Stimulated activated CD4-positive, alpha-beta T cell treated with anti-CD3 and anti-CD28 coated beads, Interleukin-4, amount 100 ng/mL, for 48 hours (primary cell): ENCODE measurements around the gene ACLY.
"Not testable (repeated sequence)": the region's sequence is repeated elsewhere in the genome, so short reads cannot be mapped to it uniquely, and the experiment has no call there.

Experiments
- DNase-seq, 2 donors: peaks; one replicate each; pipeline ENCODE4 v3.0.0-alpha.2; 2020; ENCODE audit warnings: low read depth in 2 of 2

ACLY gene

DNA sequence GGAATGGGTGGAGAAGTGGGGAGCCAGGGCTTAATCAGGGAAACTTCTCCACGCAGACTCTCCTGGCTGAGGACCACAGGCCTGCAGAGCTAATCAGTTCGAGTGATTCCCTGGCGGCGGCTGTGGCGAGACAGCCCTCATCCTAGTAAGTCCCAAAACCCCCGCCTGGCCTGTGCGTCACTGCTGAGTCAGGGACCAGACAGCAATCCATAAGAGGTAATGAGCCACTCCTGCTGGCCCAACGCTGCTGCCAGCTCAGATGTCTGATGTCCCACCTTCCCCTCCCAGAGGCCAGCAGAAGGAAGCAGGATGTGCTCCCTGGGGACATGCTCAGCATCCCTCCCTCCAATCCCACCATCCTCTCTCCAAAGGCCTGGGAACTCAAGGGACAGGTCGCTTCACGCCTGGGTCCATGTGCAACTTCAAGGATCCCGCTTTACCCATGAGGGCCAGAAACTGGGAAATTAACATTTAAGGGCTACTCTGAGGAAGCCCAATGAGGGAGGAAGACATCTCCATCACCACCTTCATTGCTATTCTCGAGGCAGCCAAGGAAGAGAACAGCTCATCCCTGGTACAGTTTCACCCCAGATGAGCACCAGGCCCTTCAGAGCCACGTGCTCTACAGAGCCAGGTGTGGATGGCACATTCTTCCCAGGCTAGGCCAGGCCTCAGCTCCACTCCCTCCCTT lies 7.9 kb downstream of the ACLY start:
- DNase-seq, result no peak

DNA sequence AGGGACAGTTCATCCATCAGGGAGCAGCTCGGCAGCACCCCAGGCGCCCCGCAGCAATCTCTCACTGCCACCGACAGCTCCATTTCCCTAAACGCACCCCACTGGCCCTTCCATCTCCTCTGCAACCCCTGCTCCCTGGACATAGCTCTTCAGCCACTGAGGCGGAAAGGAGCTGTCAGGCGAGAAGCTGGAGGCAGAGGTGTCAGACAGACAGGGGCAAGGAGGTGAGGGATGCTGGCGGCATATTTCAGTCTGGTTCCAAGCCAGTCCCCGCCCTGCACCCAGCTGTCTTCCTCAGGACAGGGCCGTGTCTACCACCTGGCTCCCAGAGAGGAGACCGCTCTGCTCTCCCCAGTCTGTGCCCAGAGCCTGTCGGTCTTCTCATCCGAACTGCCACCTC lies 9.7 kb downstream of the ACLY start:
- DNase-seq, result no peak

DNA sequence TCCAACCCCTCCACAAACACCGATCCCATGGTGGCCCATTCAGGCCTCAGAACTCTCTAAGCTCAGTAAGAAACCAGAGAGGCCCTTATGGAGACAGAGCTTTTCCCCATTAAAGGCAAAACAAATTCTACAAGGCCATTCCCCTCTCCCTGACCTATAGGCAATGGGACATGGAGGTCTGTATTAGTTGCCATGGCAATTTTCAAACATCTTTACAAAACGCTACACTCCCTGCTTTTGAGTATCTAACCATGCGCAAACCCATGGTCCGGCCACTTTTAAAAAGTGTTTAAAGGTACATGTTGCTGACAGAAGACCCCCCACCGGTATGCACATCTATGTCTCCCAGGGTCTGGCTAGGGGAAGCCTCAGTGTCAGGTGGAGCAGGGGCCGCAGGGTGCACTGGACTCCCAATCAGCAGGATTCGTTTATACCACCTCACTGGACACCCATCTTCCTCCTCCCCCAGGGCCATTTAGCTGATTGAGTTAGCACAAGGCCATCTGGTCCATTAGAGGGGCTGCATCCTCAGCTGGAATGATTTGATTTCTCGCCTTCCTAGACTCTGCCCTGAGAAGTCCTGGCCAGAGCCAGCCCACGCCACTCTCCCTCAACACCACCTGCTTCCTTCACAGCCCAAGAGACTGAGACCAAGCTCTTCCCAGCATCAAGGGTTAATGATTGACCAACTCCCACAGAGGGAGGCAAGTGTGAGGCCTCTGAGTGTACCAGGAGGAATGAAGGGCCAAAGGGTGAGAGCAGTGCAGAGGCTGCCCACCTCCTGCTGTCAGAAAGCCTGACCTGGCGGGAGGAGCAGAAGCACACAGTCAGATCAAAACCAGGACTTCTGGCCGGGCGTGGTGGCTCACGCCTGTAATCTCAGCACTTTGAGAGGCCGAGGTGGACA lies 10.9 kb downstream of the ACLY start:
- no peak for DNase-seq

DNA sequence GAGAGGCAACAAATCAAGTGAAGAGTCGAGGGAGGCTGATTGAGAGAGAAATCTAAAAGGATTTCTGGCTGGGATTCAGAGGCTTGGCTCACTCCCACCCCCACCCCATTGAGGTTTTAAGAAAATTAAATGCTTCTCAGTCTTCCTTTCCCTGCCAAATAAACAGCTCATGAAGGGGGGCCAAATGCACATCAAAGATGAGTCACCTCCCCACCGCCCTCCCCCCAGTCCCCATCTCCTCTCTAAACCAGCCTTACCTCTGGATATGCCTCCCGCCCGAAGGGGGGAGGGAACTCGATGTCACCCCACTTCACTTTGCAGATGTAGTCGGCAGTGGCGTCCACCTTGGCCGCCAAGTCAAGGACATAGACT lies 11.6 kb downstream of the ACLY start:
- DNase-seq, result no peak

DNA sequence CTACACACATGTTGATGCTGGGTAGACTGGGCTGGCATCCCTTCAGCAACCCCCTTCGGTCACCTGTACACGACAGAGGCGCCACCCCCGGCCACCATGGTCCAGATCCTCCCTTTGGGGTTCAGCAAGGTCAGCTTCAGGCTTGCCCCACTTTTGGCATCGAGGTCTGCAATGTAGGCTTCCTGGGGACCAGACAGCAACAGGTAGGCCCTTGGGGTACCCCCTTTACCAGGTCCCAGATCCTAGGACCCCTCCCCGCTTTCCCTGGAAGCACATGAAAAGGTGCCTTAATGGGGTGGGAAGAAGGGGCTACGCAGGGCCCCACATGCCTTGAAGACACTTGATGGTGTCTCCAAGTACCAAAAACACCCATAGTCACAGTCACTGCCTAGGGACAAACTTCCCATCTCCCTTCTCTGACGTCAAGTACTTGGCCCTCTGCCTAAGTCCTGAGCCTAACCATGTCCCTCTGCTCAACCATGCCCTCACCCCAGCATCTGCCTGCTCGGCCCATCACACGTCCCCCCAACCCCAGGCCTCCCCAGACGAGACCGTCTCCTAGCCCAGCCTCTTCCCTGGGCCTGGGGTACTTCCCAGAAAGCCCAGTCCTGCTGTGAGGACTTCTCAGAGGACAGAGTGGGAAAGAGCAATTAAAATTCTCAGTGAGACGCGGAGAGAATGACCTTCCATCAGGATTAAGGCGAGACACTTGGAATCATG lies 12.1 kb downstream of the ACLY start:
- no peak for DNase-seq

DNA sequence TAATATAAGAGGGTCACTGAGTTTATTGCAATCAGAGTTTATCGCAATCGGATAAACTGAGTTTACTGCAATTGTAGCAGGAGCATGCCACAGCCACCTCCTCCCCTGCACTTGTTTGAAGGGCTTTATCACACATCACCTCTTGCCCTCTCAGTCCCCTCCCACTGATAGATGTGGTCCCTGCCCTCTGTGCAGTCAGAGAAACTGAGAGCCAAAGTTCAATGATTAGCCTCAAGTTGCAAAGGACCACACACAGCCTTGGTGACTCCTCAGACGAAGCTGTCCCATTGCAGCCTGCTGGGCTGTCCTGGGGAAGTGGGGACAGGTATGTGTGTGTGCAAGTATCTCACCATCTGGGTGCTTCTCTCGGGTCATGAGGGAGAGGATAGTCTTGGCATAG lies 13.6 kb downstream of the ACLY start:
- no peak for DNase-seq

DNA sequence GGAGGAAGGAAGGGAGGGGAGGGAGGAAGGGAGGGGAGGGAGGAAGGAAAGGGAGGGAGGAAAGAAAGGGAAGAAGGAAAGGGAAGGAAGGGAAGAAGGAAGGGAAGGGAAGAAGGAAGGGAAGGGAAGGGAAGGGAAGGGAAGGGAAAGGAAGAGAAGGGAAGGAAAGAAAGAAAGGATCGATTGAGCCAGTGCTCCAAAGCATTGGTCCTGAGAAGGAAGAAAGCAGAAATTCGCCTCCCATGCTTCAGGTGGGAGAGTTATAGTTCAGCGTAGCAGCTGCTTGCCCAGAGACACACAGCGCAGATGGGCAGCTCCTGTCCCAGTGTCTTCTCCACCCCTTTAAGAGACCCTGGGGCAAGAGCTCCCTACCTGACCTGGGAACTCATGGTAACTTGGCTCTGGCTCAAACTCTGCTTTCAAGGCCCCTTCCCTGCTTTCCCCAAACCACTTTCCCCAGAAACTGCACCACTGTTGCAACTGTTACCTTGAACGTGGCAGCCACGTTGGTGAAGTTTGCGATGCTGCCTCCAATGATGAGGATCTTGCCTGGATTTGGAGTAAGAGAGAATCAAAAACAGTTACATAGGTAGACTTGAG lies 14.4 kb downstream of the ACLY start:
- DNase-seq, result no peak

DNA sequence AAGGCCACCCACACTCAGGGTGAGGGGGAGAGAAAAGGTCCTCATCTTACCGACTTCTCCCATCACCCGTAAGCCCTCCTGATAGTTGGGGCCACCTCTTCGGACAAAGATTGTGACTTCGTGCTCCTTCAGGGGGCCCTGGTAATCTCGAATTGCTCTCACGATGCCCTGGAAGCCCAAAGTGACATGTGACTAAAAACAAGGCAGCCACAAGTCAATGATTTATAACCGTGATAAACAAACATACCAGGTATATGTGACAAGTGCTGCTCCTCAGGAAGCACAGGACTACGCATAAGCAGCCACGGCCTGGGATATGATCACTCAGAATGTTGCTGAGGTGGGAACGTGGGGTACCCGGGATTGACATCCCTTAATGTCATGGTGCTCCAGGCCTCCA lies 17.1 kb downstream of the ACLY start:
- DNase-seq, result no peak

DNA sequence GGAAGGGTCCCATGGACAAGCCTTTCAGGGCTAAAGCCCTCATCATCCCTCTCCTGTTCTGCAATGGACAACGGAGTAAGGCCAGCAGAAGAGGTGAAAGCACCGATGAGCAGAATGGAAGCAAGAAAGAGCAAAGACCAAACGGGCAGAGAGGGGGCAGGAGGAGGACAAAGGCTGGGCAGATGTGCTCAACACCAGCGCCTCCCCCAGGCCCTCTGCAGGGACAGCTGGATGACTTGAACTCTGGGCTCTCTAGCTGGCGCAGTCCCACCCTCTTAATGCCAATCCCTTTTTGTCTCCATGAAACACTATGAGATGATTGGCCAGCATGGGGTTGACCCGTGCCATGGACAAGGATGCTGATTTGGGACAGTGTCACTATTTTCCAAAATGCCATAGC lies 22.0 kb downstream of the ACLY start:
- DNase-seq, result no peak

DNA sequence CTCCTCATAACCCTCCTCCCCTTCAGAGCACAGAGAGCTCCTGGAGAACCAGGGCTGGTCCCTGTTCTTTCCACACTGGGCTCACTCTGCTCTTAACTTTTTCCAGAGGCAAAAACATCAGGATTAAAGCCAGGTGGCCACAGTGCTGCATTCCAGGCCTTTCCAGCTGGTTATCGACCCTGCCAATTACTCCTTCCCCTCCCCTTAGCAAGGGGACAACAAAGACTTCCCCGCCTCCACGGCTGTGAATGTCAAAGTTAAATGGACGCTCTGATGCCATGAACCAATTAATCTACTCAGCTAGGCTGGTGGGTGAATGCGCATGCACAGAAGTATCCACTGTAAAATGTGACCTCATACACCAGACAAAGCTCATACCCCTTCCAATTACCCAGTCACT lies 23.1 kb downstream of the ACLY start:
- DNase-seq, result no peak

DNA sequence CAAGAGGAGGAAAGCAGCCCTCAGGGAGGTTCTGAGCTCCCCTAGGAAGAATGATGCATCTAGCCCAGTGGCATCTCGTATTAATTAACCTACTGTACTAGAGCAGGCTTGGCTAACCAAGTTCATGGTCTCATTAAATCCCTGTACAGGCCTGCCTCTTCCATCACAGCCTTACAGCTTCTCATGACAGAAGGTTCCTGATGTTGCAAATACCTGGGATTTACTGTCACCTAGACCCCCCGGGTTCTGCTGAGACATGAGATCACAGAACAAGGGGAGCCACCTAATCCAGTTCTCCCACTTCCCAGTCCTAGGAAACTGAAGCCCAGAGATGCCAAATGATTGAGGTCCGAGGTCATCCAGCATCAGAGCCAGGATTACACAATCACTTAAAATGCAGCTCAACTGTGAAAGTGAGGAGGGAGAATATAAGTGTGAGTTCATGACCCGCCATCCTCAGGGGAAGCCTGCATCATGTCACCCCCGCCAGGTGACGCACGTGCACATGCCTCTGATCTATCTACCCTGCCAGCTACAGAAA lies 23.9 kb downstream of the ACLY start:
- DNase-seq, result no peak

DNA sequence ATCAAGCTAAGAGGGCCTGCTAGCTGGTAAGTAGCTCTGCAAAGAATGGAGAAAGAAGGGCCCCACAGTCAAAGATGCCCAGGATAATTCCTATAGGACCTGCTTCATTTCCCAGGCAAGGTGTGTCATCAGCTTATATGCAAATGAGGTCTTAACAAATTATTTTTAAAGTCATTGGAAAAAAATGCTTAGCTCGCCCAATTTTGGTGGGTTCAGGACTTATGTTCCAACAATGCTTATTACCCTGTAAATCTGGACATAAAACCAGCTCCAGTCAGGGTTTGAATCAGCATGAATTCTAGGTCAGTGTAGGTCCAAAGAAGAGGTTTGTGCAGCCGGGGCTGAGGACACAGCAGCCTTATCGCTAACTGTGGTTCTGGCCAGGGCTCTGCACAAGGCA lies 25.4 kb downstream of the ACLY start:
- DNase-seq, result no peak

DNA sequence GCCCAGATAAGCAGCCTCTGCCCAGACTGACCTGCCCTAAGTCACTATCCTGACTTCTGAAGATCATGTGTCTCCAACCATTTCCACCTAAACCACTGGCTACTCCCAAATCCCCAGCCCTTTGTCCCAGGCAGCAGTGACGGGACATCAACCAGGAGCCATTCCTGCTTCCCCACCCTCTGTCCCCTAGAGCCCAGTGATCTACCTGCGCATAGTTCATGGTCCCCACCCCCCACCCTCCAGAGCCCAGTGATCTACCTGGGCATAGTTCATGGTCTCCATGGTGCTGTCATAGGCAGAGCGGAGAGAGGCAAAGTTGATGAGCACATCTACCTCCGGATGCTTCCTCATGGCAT lies 26.8 kb downstream of the ACLY start:
- no peak for DNase-seq

DNA sequence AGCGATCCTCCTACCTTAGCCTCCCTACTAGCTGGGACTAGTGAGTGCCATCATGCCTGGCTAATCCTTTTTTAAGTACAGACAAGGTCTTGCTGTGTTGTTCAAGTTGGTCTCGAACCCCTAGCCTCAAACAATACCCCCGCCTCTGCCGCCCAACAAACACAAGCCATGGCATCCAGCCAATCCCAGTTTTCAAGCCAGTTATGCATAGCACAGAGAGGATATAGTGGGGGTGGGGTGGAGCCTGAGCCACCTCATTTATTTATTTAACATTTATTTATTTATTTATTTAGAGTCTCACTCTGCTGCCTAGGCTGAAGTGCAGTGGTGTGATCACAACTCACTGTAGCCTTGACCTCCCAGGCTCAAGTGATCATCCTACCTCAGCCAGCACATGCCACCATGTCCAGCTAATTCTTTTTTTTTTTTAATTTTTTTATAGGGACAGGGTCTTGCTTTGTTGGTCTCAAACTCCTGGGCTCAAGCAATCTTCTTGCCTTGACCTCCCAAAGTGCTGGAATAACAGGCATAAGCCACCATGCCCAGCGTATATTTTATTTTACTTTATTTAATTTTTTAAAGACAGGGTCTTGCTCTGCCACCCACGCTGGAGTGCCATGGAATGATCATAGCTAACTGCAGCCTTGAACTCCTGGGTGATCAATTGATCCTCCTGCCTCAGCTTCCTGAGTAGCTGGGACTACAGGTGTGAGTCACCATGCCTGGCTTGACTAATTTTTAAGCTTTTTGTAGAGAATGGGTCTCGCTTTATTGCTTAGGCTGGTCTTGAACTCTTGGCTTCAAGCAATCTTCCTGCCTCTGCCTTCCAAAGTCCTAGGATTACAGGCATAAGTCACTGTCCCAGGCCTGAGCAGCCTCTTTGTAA lies 27.4 kb downstream of the ACLY start:
- DNase-seq, result no peak

DNA sequence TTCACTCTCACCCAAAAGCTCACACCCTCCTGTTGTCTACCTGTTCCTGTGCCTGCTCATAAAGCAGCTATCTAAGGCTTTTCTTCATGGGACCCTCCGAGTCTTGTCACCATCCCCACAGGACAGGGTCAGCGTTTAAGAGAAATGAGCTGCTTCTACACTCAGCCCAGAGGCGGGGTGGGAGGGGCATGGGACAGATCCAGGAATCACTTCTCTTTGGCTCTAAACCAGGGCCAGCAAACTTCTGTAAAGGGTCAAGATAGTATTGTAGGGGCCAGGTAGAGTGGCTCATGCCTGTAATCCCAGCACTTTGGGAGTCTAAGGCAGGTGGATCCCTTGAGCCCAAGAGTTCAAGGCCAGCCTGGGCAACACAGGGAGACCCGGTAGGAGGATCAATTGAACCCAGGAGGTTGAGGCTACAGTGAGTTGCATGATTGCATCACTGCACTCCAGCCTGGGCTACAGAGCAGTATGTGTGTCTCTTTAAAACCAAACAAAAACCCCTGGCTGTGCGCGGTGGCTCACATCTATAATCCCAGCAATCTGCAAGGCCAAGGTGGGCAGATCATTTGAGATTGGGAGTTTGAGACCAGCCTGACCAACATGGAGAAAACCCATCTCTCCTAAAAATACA lies 30.3 kb downstream of the ACLY start:
- DNase-seq, result no peak

DNA sequence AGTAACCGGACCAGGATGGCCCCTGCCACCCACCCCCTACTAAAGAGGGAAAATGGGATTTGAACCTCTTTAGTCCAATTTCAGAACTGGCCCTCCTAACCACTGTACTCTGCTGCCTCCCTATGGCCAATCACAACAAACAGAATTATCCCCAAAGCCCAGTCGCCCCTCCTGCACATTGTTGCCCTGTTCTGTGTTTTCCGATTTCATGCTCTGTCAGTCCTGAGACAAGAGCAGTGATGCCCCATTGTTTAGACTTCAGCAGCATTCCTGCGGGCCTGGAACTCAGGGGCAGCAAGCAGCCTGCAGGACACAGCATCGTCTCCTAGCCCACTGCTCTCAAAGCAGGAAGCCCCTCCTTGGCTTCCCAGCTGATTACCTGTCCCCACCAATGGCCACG lies 33.0 kb downstream of the ACLY start:
- no peak for DNase-seq

DNA sequence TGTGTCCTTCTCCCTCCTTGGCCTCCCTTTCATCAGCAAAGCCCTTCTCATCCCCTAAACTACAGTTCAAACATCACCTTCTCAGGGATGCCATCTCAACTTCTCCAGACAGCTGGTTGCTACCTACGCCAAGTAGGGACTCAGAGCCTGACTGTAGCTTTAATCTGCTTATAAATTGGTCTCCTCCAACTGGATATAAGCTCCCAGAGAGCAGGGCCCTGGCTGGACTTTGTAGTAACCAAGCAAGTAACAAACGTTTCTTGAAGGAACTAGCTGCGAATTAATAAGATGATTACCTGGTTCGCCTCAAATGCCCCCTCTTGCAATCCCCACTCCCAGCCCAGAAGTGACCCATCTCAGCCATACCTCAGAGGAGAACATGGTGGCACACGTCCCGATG lies 36.0 kb downstream of the ACLY start:
- DNase-seq, result no peak

DNA sequence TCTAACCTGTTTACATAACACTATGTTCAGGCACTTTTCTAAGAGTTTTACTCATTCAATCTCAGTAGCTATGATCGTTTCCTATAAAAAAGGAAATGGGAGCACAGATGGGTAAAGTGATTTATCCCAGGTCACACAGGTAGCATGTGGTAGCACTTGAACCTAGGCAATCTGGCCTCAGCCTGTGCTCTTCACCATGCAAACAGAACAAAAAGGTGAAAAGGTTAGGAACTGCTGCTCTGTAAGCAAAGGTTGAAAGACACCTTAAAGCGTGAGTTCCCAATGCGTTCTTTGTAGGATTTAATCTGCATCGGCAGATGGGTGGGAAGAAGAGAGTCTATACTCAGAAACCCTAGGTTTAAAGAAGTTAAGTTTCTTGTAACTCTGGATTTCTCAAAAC lies 38.6 kb downstream of the ACLY start:
- no peak for DNase-seq

DNA sequence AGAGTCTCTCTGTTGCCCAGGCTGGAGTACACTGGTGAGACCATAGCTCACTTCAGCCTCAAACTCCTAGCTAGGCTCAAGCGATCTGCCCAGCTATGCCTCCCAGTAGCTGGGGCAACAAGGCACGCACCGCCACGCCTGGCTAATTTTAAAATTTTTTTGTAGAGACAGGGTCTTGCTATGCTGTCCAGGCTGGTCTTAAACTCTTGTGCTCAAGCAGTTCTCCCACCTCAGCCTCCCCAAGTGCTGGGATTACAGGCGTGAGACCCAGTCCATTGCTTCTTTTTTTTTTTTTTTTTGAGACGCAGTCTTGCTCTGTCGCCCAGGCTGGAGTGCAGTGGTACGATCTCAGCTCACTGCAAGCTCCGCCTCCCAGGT lies 44.5 kb downstream of the ACLY start:
- not testable (repeated sequence) for DNase-seq

DNA sequence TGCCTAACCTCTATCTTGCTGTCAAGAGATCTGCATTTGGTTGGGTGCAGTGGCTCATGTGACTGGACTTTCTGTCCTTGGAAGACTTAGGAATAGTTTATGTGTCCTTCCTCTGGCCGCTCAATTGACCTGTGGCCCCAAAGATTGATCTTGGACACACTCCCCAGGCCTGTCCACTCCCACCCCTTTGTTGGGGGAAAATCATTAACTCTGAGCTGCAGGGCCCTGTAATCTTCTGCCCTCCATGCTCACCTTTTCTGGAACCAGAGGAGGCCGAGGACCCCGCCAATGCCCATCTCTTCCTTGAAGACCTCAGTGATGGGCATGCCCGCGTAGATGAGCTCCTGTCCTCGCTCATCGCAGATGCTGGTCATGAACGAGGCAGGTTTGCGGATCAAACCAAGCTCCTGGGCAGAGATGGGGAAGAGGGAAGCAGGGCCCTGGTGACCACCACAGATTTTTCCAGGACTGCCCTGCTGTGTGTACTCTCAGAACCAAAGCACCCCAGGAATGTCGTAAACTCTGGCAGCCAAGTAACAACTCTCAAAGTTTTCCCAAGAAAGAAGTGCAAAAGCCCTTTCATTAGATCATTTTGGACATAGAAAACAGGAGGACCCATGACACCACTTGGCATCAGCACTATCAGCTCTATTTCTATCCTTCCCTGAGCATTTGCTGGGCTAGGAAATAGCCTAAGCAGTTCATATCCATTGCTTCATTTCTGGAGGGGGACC lies 45.0 kb downstream of the ACLY start:
- DNase-seq, result no peak
